GM19452 (cell line): ENCODE data around the gene ARHGAP1.

Experiments
- ATAC-seq: cut with Tn5 transposase; IDR thresholded peaks from one replicate; pipeline ENCODE4 v1.9.1; 2021; ENCODE audit not compliant: unreplicated experiment

The ARHGAP1 gene

DNA sequence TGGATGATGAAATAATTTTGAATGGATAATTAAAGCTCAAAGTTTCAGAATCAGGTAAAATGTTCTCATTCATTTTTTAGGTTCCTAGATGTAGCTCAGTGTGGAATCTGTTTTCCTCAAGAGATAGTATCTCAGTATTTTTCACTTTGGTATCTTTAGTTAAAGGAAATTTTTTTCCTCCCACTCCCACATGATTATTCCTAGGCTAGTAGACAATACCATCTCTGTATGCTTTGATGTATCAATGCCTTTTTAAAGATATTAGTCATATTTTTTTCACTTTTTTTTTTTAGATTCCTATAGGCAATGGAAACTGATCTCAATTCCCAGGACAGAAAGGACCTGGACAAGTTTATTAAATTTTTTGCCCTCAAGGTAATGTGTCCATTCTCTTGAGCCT, 56.4 kb downstream of the ARHGAP1 start:
- ATAC-seq: no peak

DNA sequence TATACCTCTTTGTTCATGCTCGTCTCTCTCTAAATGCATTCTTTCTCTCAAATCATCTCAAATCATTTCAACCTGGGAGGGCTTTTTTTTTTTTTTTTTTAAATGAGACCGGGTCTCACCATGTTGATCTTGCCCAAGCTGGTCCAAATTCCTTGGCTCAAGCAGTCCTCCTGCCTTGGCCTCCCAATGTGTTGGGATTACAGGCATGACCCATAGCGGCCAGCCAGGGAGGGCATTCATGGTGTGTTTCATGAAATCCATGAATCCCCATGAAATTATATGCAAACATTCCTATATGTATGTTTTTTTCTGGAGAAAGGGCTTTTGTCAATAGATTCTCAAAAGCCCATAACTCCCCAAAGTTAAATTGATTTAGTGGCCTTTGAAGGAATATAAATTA, 56.9 kb downstream of the ARHGAP1 start:
- no peak for ATAC-seq

GRCh38 chr11:46642627-46643335, 57.6 kb downstream of the ARHGAP1 start:
- ATAC-seq: no peak

DNA sequence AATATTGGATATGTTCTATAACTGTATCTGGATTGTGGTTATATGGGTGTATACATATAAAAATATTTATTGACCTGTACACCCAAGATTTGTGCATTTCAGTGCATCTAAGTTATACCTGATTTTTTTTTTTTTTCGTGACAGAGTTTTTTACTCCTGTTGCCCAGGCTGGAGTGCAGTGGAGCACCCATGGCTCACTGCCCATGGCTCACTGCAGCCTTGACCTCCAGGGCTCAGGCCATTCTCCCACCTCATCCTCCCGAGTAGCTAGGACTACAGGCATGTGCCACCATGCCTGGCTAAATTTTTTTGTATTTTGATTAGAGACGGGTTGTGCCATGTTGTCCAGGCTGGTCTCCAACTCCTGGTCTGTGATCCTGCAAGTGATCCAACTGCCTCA, 58.8 kb downstream of the ARHGAP1 start:
- ATAC-seq: no peak

DNA sequence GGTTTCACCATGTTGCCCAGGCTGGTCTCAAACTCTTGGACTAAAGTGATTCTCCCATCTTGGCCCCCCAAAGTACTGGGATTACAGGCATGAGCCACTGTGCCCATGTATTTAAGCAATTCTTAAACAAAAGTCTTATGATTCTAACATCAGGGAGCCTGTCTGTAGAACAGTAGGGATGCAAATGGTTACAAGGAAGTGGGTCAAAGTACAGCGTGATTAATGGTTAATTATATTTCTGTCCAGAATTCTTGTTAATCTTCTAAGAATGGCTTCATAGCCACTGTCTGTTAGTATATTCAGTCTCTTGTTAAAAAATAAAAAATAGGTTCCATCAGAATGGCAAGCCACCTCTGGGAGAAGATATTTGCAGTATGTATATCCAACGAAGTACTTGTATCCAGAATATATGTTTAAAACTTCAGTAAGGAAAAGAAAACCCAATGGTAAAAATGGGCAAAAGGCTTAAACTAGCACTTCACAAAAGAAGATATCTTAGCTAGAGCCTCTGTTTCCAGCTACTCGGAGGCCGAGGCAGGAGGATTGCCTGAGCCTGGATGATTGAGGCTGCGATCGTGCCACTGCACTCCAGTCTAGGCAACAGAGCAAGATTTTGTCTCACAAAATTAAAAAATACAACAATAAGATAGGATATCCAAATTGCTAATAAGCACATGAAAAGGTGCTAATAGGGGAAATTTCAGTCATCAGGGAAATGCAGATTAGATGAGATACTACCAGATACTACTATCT, 60.2 kb downstream of the ARHGAP1 start:
- ATAC-seq: no peak

GRCh38 chr11:46639197-46639839, 61.1 kb downstream of the ARHGAP1 start:
- no peak for ATAC-seq

DNA sequence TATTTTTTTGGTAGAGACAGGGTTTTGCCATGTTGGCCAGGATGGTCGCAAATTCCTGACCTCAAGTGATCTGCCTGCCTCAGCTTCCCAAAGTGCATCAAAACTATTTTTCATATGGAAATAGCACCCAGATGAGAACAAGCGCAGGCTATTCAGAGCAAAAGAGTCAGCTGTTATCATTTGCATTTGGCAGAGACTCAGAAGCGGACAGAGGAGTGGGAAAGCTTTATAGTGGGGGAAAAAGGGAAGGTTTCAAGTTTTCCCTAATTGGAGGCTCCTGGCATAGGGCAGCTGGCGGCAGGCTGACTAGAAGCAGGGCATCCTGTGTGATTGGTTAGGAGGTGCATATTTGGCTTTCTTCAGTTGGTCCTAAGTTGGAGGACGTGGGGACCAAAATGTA, 62.9 kb downstream of the ARHGAP1 start:
- no peak for ATAC-seq

GRCh38 chr11:46635557-46636139, 64.8 kb downstream of the ARHGAP1 start:
- ATAC-seq: no peak

GRCh38 chr11:46633291-46634217, 66.9 kb downstream of the ARHGAP1 start:
- no peak for ATAC-seq

GRCh38 chr11:46632502-46632901, 67.9 kb downstream of the ARHGAP1 start:
- no peak for ATAC-seq

DNA sequence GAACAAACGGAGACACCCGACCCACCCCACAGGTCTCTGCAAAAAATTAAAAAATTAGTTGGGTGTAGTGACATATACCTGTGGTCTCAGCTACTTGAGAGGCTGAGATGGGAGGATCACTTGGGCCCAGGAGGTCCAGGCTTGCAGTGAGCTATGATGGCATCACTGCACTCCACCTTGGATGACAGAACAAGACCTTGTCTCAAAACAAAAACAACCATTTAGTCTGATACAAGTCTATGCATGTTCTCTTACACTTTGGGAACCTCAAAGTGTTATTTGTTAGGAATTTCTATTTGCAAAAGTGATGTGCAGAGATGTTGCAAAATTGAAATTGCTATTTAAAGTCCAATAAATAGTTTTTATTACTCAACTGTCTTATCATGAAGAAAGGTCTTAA, 68.7 kb downstream of the ARHGAP1 start:
- ATAC-seq: no peak

DNA sequence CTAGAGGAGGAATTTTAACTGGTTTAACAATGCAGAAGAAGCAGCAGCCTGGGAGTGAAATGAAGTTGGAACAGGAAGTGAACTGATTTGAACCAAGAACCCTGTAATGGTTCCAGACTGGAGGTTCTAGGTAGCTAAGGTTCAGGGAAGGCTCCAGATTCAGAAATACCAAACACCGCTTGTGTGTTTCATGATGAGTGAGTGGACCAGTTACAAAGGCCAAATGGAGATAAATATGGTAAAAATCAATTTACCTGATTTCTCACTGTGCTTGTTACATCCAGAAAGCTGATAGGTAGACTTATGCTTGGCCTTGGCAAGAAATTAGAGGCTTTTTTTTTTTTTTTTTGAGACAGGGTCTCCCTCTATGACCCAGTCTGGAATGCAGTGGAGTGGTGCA, 70.2 kb downstream of the ARHGAP1 start:
- ATAC-seq: no peak

DNA sequence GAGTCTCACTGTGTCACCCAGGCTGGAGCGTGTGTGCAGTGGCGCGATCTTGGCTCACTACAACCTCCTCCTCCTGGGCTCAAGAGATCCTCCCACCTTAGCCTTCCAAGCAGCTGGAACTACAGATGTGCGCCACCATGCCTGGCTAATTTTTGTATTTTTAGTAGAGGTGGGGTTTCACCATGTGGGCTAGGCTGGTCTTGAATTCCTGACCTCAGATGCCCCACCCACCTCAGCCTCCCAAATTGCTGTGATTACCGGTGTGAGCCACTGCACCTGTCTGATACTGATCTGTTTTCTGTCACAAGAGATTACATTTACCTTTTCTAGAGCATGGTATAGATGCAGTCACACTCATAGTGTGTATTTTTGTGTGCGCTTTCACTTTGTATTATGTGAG, 71.5 kb downstream of the ARHGAP1 start:
- ATAC-seq: no peak
